ENCODE results near the gene CAMKK2.
A peak's percentile ranks its signal among the peaks of the same experiment; 100 is the strongest.

The CAMKK2 gene

DNA sequence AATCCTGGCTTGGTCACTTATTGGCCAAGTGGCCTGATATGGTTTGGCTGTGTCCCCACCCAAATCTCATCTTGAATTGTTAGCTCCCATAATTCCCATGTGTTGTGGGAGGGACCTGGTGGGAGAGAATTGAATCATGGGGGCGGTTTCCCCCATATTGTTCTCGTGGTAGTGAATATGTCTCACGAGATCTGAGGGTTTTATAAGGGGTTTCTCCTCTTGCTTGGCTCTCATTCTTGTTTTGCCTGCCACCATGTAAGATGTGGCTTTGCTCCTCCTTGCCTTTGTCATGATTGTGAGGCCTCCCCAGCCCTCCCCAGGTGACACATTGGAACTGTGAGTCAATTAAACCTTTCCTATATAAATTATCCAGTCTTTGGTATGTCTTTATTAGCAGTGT, 105.4 kb downstream of the CAMKK2 start:
- DNase-seq (ENCODE audit: low spot score) = no peak

DNA sequence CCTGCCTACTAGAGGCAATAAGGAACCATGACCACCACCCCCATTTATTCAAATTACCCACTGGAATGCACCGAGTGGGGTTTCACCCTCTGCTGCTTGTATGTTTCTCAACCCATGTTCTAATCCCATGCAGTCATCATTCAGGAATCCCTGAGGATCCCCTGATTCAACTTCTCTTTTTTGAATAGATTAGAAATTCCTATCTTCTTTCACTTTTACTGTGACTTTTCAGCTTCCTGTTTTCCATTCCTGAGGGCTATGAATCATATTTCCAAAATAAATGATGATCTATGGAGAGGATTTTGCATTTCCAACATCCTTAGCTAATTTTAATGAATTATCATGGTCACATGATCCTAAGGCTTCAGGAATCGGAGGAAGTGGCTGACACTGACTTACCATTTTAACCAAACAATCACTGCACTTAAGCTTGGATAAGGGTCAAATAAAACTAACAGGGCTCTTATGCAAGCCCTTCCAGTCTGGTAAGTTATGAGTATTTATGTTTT, 105.9 kb downstream of the CAMKK2 start:
- peak; percentile 93 for DNase-seq (ENCODE audit: low spot score)

- DNase-seq (ENCODE audit: low spot score) = no peak
Measured at GRCh38 chr12:121189619-121190155, 106.8 kb downstream of the CAMKK2 start.

DNA sequence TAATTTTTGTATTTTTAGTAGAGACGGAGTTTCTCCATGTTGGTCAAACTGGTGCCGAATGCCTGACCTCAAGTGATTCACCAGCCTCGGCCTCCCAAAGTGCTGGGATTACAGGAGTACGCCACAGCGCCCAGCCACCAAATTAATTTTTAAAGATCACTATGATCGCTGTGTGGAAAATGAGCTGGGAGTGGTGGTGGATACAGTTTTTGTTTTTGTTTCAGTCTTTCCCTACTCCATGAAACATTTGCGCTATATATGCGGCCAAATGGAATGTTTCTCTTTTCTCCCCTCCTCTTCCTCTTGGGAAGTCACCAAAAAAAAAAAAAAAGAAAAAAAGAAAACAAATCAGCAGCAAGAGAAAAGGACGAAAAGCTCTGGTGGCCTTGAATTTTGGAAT, 107.4 kb downstream of the CAMKK2 start:
- no peak for DNase-seq (ENCODE audit: low spot score)

DNA sequence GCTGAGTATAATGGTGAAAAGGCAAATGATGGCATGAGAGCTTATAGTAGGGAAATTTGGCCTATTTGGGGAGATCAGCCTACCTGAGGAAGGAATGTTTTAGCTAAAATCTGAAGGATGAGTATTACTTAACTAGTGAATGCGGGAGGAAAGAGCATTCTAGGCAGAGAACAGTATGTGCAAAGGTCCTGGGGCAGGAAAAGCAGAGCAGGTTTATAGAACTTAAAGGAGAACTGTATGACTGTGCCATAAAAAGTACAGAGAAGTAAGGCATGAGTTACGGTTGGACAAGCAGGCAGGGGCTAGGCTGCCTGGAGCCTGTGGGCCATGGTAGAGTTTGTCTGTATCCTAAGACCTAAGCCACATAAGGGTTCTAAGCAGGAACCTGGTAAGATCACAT, 108.3 kb downstream of the CAMKK2 start:
- no peak for DNase-seq (ENCODE audit: low spot score)
